ENCODE results near the gene ARID1B. TPM values are rescaled to one million over a fixed set of nuclear protein-coding genes. Genes with fewer than 3 reads are reported as not detected.

ARID1B gene
- total RNA-seq, 1 donor from 2014 or later: 101 TPM

DNA sequence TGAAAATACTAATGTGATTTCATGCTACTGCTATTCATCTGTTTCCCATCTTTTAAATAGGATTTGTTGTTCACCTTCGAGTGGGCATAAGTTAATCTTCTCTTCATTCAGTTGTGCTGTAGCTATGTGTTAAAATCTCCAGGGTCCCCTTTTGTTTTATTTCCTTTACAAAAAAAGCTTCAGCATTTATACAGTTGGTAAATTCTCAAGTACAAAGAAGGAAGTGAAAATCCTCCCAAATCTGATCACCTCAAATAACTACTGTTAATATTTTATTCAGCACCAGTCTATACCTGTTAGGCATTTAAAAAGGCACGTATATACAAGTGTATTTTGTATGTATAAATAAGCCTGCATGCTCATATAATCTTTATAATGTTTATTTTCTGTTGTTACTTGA is 294.9 kb downstream of the ARID1B start:
- no peak overlapping the region for H3K27ac Mint-ChIP-seq (ENCODE audit: unreplicated experiment)
- no peak for DNase-seq (ENCODE audit: low read depth, low spot score)
- TF ChIP-seq, protein P1, sequence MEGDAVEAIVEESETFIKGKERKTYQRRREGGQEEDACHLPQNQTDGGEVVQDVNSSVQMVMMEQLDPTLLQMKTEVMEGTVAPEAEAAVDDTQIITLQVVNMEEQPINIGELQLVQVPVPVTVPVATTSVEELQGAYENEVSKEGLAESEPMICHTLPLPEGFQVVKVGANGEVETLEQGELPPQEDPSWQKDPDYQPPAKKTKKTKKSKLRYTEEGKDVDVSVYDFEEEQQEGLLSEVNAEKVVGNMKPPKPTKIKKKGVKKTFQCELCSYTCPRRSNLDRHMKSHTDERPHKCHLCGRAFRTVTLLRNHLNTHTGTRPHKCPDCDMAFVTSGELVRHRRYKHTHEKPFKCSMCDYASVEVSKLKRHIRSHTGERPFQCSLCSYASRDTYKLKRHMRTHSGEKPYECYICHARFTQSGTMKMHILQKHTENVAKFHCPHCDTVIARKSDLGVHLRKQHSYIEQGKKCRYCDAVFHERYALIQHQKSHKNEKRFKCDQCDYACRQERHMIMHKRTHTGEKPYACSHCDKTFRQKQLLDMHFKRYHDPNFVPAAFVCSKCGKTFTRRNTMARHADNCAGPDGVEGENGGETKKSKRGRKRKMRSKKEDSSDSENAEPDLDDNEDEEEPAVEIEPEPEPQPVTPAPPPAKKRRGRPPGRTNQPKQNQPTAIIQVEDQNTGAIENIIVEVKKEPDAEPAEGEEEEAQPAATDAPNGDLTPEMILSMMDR (conservative IDR thresholded peaks at IDR 0.05): no peak
- H3K27me3 Mint-ChIP-seq (ENCODE audit: low read depth): no peaks in the 10 kb centered on the region
- H3K4me3 Mint-ChIP-seq: no peak overlapping the region
- peaks cover 6% of the 10 kb centered on the region for H3K36me3 Mint-ChIP-seq (ENCODE audit: low read depth)
- no peaks in the 10 kb centered on the region for H3K9me3 Mint-ChIP-seq
- H3K4me1 Mint-ChIP-seq: peaks cover 37% of the 10 kb centered on the region

DNA sequence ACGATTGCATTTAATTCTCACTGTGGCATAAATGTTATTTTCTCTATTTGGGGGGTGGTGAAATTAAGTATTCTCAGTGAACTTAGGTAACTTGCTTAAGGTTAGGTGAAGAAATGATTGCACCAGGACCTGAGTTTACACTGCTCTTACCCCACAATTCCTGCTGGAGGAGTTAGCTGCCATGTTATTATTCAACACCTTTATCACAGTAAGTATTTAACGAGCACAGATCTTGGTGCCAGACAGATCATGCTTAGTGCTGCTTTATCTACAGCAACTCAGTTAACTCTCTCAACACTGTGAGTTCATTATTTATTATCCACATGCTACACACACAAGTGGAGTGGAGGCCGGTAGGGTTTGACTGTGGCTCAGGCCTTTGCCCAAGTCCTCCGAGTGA is 296.4 kb downstream of the ARID1B start:
- no peak overlapping the region for H3K27ac Mint-ChIP-seq (ENCODE audit: unreplicated experiment)

DNA sequence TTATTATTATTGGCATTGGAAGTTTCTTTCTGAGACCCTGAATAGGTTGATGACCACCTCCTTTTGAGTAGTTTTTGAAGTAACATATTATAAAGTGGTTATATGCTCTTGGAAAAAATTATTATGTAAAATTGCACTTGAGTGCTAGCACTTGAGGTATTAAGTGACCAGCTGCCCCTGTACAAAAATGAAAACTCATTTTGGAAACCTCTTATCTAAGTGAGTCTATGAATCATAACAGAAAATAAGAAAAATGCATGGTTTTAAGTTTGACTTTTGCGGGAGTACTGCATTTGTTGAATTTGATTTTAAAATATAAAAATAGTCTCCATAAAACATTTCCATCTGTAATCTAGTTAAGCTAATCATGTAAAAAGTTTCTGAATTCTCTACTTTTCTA is 297.8 kb downstream of the ARID1B start:
- Mint-ChIP-seq H3K9me3 (no peaks in the 10 kb centered on the region), H3K4me1 (peaks cover 42% of the 10 kb centered on the region), H3K36me3 (ENCODE audit: low read depth) (peaks cover 6% of the 10 kb centered on the region), H3K27ac (ENCODE audit: unreplicated experiment) (no peak overlapping the region), H3K27me3 (ENCODE audit: low read depth) (no peaks in the 10 kb centered on the region), H3K4me3 (no peak overlapping the region)
- TF ChIP-seq, protein P1 (conservative IDR thresholded peaks at IDR 0.05): no peak
- DNase-seq (ENCODE audit: low read depth, low spot score): no peak

More for the DNA sequence above, 296.4 kb downstream of the ARID1B start:
- H3K27me3 Mint-ChIP-seq (ENCODE audit: low read depth): no peaks in the 10 kb centered on the region
- H3K4me3 Mint-ChIP-seq: no peak overlapping the region
- peaks cover 6% of the 10 kb centered on the region for H3K36me3 Mint-ChIP-seq (ENCODE audit: low read depth)
- TF ChIP-seq, protein P1 (conservative IDR thresholded peaks at IDR 0.05): no peak
- peaks cover 46% of the 10 kb centered on the region for H3K4me1 Mint-ChIP-seq
- H3K9me3 Mint-ChIP-seq: no peaks in the 10 kb centered on the region
- DNase-seq (ENCODE audit: low read depth, low spot score): no peak

GRCh38 chr6:157075549-157076450 is 298.6 kb downstream of the ARID1B start:
- H3K4me1 Mint-ChIP-seq: peaks cover 40% of the 10 kb centered on the region
- no peak overlapping the region for H3K27ac Mint-ChIP-seq (ENCODE audit: unreplicated experiment)
- H3K4me3 Mint-ChIP-seq: no peak overlapping the region
- DNase-seq (ENCODE audit: low read depth, low spot score): no peak
- peaks cover 6% of the 10 kb centered on the region for H3K36me3 Mint-ChIP-seq (ENCODE audit: low read depth)
- H3K9me3 Mint-ChIP-seq: no peaks in the 10 kb centered on the region
- no peaks in the 10 kb centered on the region for H3K27me3 Mint-ChIP-seq (ENCODE audit: low read depth)
- TF ChIP-seq, protein P1 (conservative IDR thresholded peaks at IDR 0.05): no peak

DNA sequence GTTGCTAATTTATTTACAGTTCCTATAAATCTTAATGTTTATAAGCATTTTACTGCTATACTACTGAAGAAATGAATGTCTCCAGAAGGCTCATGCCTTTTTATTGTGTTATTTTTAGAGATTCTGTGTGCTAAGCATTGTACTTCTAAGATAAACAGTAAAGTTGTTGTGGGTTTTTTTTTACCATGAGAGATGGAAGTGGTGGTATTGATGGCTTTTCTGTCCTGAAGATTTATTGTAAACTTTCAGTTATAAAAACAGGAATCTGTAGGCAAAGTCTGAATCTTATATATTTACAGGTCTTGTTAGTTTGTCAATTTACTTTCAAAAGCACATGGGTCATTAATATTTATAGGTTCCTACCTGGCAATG is 299.3 kb downstream of the ARID1B start:
- no peak for DNase-seq (ENCODE audit: low read depth, low spot score)
- H3K4me3 Mint-ChIP-seq: no peak overlapping the region

More for the DNA sequence above, 299.3 kb downstream of the ARID1B start:
- TF ChIP-seq, protein P1 (conservative IDR thresholded peaks at IDR 0.05): no peak
- H3K27ac Mint-ChIP-seq (ENCODE audit: unreplicated experiment): no peak overlapping the region
- H3K27me3 Mint-ChIP-seq (ENCODE audit: low read depth): no peaks in the 10 kb centered on the region
- no peaks in the 10 kb centered on the region for H3K9me3 Mint-ChIP-seq
- H3K36me3 Mint-ChIP-seq (ENCODE audit: low read depth): peaks cover 6% of the 10 kb centered on the region
- peaks cover 40% of the 10 kb centered on the region for H3K4me1 Mint-ChIP-seq

Measured in neural crest cell (in vitro differentiated cells).